Astrocyte (in vitro differentiated cells and primary cell): Measurements from ENCODE around the gene FILIP1L. TPM values are rescaled to one million over a fixed set of nuclear protein-coding genes. Genes with fewer than 3 reads are reported as not detected.

Experiments
- DNase-seq: peaks from one replicate; pipeline ENCODE4 v3.0.0-alpha.2; 2010; ENCODE audit warnings: low read depth
- FAIRE-seq: peaks from 2 replicates; lab custom pipeline; 2011; peaks lifted over from hg19 to GRCh38; lab: Jason Lieb, UNC
- H2AFZ ChIP-seq: 2 replicates; pipeline ENCODE4 v1.6.0; 2012; ENCODE audit warnings: low read depth, low read length, inconsistent platforms
- H3K27ac ChIP-seq: 2 replicates; pipeline ENCODE4 v1.5.1; 2011; ENCODE audit warnings: low read depth, low read length, inconsistent platforms
- H3K27me3 ChIP-seq: 2 replicates; pipeline ENCODE4 v1.6.0; 2011; ENCODE audit warnings: low read length, inconsistent platforms; ENCODE audit not compliant: insufficient read depth
- H3K36me3 ChIP-seq: 2 replicates; pipeline ENCODE4 v1.5.1; 2011; ENCODE audit warnings: low read length, inconsistent platforms; ENCODE audit not compliant: insufficient read depth
- H3K4me1 ChIP-seq: 2 replicates; pipeline ENCODE4 v1.5.1; 2011; ENCODE audit warnings: low read length, inconsistent platforms; ENCODE audit not compliant: insufficient read depth
- H3K4me2 ChIP-seq: 2 replicates; pipeline ENCODE4 v1.6.0; 2012; ENCODE audit warnings: low read length, inconsistent platforms
- H3K4me3 ChIP-seq: 2 replicates; pipeline ENCODE4 v1.5.1; 2011; ENCODE audit warnings: low read depth, mild to moderate bottlenecking, low read length, inconsistent platforms; ENCODE audit not compliant: insufficient read depth
- H3K79me2 ChIP-seq: 2 replicates; pipeline ENCODE4 v1.6.0; 2012; ENCODE audit warnings: mild to moderate bottlenecking, low read length, inconsistent platforms; ENCODE audit not compliant: insufficient read depth
- H3K9ac ChIP-seq: 2 replicates; pipeline ENCODE4 v1.6.0; 2012; ENCODE audit warnings: mild to moderate bottlenecking, low read length, inconsistent platforms
- H3K9me3 ChIP-seq: 2 replicates; pipeline ENCODE4 v1.5.1; 2012; ENCODE audit warnings: low read depth, mild to moderate bottlenecking, low read length, inconsistent platforms; ENCODE audit not compliant: insufficient read depth
- H4K20me1 ChIP-seq: 2 replicates; pipeline ENCODE4 v1.6.0; 2012; ENCODE audit warnings: low read length, inconsistent platforms; ENCODE audit not compliant: insufficient read depth
- H3K27ac Mint-ChIP-seq: one replicate; pipeline ENCODE4 v1.8.0; 2021; ENCODE audit warnings: mild to moderate bottlenecking, mixed read lengths; ENCODE audit not compliant: unreplicated experiment
- H3K27me3 Mint-ChIP-seq: one replicate; pipeline ENCODE4 v1.8.0; 2021; ENCODE audit warnings: low read depth, mixed read lengths; ENCODE audit not compliant: unreplicated experiment
- H3K36me3 Mint-ChIP-seq: one replicate; pipeline ENCODE4 v1.8.0; 2021; ENCODE audit warnings: low read depth, mixed read lengths; ENCODE audit not compliant: unreplicated experiment
- H3K4me1 Mint-ChIP-seq: one replicate; pipeline ENCODE4 v1.8.0; 2021; ENCODE audit warnings: low read depth, mixed read lengths; ENCODE audit not compliant: unreplicated experiment
- H3K4me3 Mint-ChIP-seq: one replicate; pipeline ENCODE4 v1.8.0; 2021; ENCODE audit warnings: mild to moderate bottlenecking, moderate library complexity, mixed read lengths; ENCODE audit not compliant: unreplicated experiment
- H3K9me3 Mint-ChIP-seq: one replicate; pipeline ENCODE4 v1.8.0; 2021; ENCODE audit warnings: mild to moderate bottlenecking, mixed read lengths; ENCODE audit not compliant: unreplicated experiment
- CTCF ChIP-seq: IDR thresholded peaks from 2 replicates; pipeline ENCODE4 v1.5.1; 2011; ENCODE audit warnings: low read depth, mild to moderate bottlenecking, inconsistent platforms, low read length, moderate library complexity; ENCODE audit not compliant: insufficient read depth
- EZH2 ChIP-seq: IDR thresholded peaks from 2 replicates; pipeline ENCODE4 v1.6.1; 2012; ENCODE audit warnings: mild to moderate bottlenecking, low read length, inconsistent platforms; ENCODE audit not compliant: insufficient read depth
- total RNA-seq: library from RNA; stranded (reverse); gene quantifications from 2 replicates; pipeline ENCODE4 v1.2.1, GENCODE V29; 2021

FILIP1L gene
- total RNA-seq, 1 donor from 2014 or later, result 209 TPM

GRCh38 chr3:100106531-100107141 is 7.7 kb downstream of the FILIP1L start:
- Histone ChIP-seq H3K9me3 (no peaks in the 10 kb centered on the region), H3K36me3 (no peaks in the 10 kb centered on the region), H3K79me2 (no peaks in the 10 kb centered on the region), H4K20me1 (no peaks in the 10 kb centered on the region), H3K4me1 (peaks cover 17% of the 10 kb centered on the region), H2AFZ (no peak overlapping the region), H3K4me3 (no peak overlapping the region), H3K4me2 (no peak overlapping the region), H3K27ac (no peak overlapping the region), H3K27me3 (no peaks in the 10 kb centered on the region), H3K9ac (no peak overlapping the region)
- no peak for TF ChIP-seq CTCF
- no peak for TF ChIP-seq EZH2
- H3K9me3 Mint-ChIP-seq, result no peaks in the 10 kb centered on the region
- no peaks in the 10 kb centered on the region for H3K27me3 Mint-ChIP-seq
- FAIRE-seq (no peak), DNase-seq (peak; percentile 76)
- peak overlapping the region; percentile 16 for H3K27ac Mint-ChIP-seq
- H3K4me3 Mint-ChIP-seq, result no peak overlapping the region
- no peaks in the 10 kb centered on the region for H3K36me3 Mint-ChIP-seq
- peaks cover 41% of the 10 kb centered on the region for H3K4me1 Mint-ChIP-seq

GRCh38 chr3:100106094-100106493 is 8.2 kb downstream of the FILIP1L start:
- Histone ChIP-seq H3K79me2 (no peaks in the 10 kb centered on the region), H3K9me3 (no peaks in the 10 kb centered on the region), H3K4me2 (no peak overlapping the region), H3K27me3 (no peaks in the 10 kb centered on the region), H3K27ac (no peak overlapping the region), H4K20me1 (no peaks in the 10 kb centered on the region), H3K9ac (no peak overlapping the region), H2AFZ (no peak overlapping the region), H3K4me1 (peaks cover 17% of the 10 kb centered on the region), H3K4me3 (no peak overlapping the region), H3K36me3 (no peaks in the 10 kb centered on the region)
- Mint-ChIP-seq H3K36me3 (no peaks in the 10 kb centered on the region), H3K4me1 (peaks cover 43% of the 10 kb centered on the region), H3K9me3 (no peaks in the 10 kb centered on the region), H3K27ac (peak overlapping the region; percentile 82), H3K27me3 (no peaks in the 10 kb centered on the region), H3K4me3 (no peak overlapping the region)
- DNase-seq, result no peak
- TF ChIP-seq CTCF (no peak), EZH2 (no peak)
- FAIRE-seq, result no peak

GRCh38 chr3:100105501-100105900 is 8.8 kb downstream of the FILIP1L start:
- Mint-ChIP-seq H3K36me3 (no peaks in the 10 kb centered on the region), H3K9me3 (no peaks in the 10 kb centered on the region), H3K27me3 (no peaks in the 10 kb centered on the region), H3K4me1 (peaks cover 44% of the 10 kb centered on the region), H3K27ac (peak overlapping the region; percentile 82), H3K4me3 (no peak overlapping the region)
- no peak for DNase-seq
- FAIRE-seq, result no peak
- no peak overlapping the region for H3K4me2 ChIP-seq
- no peak overlapping the region for H3K4me3 ChIP-seq
- H3K9me3 ChIP-seq, result no peaks in the 10 kb centered on the region
- no peak overlapping the region for H3K27ac ChIP-seq
- H4K20me1 ChIP-seq, result no peaks in the 10 kb centered on the region
- TF ChIP-seq EZH2 (no peak), CTCF (no peak)
- peaks cover 22% of the 10 kb centered on the region for H3K4me1 ChIP-seq
- no peak overlapping the region for H2AFZ ChIP-seq
- H3K36me3 ChIP-seq, result no peaks in the 10 kb centered on the region
- no peaks in the 10 kb centered on the region for H3K27me3 ChIP-seq
- H3K9ac ChIP-seq, result no peak overlapping the region
- no peaks in the 10 kb centered on the region for H3K79me2 ChIP-seq
